ENCODE measurements around the gene GSX2.

GRCh38 chr4:54144199-54144598 lies 44.2 kb downstream of the GSX2 start:
- TF ChIP-seq POLR2AphosphoS5 (IDR thresholded peaks at IDR 0.05; ENCODE audit: borderline replicate concordance, low read depth, low read length) (no peak), EZH2 (IDR thresholded peaks at IDR 0.05) (no peak), FOXP2 (optimal IDR thresholded peaks at IDR 0.05; ENCODE audit: control extremely low read depth, extremely low read length, insufficient read depth) (no peak)
